Measurements from ENCODE around the gene TPM2.

The TPM2 gene

DNA sequence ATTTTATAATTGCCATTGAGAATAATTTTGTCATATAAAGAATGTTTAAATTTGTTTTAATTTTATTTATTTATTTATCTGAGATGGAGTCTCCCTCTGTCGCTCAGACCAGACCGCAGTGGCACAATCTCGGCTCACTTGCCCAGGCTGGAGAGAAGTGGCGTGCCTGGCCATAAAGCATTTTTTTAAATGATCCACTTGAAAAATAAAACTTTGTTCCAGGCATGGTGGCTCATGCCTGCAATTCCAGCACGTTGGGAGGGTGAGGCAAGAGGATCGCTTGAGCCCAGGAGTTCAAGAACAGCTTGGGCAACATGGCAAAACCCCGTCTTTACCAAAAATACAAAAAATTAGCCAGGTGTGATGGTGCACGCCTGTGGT is 36.9 kb downstream of the TPM2 start:
- TF ChIP-seq POLR2AphosphoS5 (IDR thresholded peaks at IDR 0.05; ENCODE audit: low read depth, low read length), result no peak
- TF ChIP-seq TAF1 (IDR thresholded peaks at IDR 0.05; ENCODE audit: borderline replicate concordance, insufficient read depth, low read length), result no peak
- TF ChIP-seq, protein P1, sequence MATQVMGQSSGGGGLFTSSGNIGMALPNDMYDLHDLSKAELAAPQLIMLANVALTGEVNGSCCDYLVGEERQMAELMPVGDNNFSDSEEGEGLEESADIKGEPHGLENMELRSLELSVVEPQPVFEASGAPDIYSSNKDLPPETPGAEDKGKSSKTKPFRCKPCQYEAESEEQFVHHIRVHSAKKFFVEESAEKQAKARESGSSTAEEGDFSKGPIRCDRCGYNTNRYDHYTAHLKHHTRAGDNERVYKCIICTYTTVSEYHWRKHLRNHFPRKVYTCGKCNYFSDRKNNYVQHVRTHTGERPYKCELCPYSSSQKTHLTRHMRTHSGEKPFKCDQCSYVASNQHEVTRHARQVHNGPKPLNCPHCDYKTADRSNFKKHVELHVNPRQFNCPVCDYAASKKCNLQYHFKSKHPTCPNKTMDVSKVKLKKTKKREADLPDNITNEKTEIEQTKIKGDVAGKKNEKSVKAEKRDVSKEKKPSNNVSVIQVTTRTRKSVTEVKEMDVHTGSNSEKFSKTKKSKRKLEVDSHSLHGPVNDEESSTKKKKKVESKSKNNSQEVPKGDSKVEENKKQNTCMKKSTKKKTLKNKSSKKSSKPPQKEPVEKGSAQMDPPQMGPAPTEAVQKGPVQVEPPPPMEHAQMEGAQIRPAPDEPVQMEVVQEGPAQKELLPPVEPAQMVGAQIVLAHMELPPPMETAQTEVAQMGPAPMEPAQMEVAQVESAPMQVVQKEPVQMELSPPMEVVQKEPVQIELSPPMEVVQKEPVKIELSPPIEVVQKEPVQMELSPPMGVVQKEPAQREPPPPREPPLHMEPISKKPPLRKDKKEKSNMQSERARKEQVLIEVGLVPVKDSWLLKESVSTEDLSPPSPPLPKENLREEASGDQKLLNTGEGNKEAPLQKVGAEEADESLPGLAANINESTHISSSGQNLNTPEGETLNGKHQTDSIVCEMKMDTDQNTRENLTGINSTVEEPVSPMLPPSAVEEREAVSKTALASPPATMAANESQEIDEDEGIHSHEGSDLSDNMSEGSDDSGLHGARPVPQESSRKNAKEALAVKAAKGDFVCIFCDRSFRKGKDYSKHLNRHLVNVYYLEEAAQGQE (IDR thresholded peaks at IDR 0.05; ENCODE audit: insufficient read depth in 1 of 2, low read depth in 2 of 2, low read length in 2 of 2), result no peak
- no peak for TF ChIP-seq FOXP2 (optimal IDR thresholded peaks at IDR 0.05; ENCODE audit: borderline replicate concordance, extremely low read depth, extremely low read length, insufficient read depth)
- TF ChIP-seq SIN3A (IDR thresholded peaks at IDR 0.05; ENCODE audit: borderline replicate concordance, insufficient read depth, low read length), result no peak

DNA sequence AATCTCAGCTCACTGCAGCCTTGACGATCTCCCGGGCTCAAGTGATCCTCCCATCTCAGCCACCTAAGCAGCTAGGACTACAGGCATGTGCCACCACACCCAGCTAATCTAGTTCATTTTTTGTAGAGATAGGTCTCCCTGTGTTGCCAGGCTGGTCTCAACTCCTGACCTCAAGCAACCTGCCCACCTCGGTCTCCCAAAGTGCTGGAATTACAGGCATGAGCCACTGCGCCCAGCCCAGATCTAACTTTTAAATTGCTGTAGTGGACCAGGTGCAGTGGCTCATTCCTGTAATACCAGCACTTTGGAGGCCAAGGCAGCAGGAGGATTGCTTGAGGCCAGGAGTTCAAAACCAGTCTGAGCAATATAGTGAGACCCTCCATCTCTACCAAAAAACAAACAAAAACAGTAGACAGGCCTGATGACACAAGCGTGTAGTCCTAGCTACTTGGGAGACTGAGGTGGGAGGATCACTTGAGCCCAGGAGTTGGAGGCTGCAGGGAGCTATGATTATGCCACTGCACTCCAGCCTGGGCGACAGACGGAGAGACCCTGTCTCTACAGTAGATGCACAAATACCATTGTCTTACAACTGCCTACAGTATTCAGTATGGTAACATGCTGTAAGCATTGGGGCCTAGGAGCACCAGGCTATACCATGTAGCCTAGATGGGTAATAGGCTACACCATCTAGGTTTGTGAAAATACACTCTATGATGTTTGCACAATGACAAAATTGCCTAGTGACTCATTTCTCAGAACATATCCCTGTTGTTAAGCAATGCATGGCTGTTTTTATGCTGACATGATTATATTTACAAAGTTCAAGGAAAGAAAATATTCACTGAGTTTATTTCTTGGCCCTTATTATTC is 37.5 kb downstream of the TPM2 start:
- TF ChIP-seq POLR2AphosphoS5 (IDR thresholded peaks at IDR 0.05; ENCODE audit: low read depth, low read length), result no peak
- TF ChIP-seq, protein P1 (IDR thresholded peaks at IDR 0.05; ENCODE audit: insufficient read depth in 1 of 2, low read depth in 2 of 2, low read length in 2 of 2), result no peak
- no peak for TF ChIP-seq FOXP2 (optimal IDR thresholded peaks at IDR 0.05; ENCODE audit: borderline replicate concordance, extremely low read depth, extremely low read length, insufficient read depth)
- TF ChIP-seq SIN3A (IDR thresholded peaks at IDR 0.05; ENCODE audit: borderline replicate concordance, insufficient read depth, low read length), result no peak
- no peak for TF ChIP-seq TAF1 (IDR thresholded peaks at IDR 0.05; ENCODE audit: borderline replicate concordance, insufficient read depth, low read length)

DNA sequence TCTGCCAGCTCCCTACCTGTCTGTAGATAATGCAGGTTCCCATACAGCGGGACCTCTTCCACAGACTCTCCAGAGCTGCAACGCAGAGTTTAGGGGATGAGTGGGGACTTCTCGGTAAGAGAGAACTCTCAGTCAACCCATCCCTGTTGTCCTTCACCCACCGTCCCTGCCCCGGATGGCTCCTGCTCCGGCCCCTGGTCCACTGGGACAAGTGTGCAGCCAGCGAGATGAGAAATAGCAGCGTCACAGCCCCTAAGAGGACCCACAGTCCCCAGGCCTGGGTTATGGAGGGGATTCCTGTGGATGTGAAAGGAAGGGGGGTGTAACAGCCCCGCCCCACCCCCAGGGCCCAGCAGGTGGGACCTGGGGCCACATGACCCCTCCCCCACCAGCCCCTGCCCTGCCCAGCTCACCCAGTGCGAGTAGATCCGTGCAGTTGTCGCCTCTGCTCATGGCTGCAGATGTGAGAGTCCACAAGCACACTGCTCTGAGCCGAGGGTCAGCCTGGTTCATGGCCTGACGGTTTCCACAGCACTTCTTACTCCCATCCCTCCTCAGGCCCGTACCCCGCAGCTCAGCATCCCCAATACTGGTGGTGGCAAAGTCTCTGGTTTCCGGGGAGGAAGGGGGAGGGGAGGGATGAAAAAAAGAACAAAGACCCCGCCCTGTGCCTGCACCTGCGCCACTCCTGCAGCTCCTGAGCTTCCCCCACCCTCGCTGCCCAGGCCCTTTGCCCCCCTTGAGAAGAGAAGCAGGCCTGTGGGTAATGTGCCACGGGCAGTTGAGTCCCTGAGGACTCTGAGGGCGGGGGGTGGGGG is 39.2 kb downstream of the TPM2 start, which contains the start of gene SIT1:
TSS of gene SIT1 (minus strand) at position 591 of the 818 bp plus-strand sequence. CDS start at position 513, 78 bp downstream.
- TF ChIP-seq POLR2AphosphoS5 (IDR thresholded peaks at IDR 0.05; ENCODE audit: low read depth, low read length) (no peak), SIN3A (IDR thresholded peaks at IDR 0.05; ENCODE audit: borderline replicate concordance, insufficient read depth, low read length) (no peak), TAF1 (IDR thresholded peaks at IDR 0.05; ENCODE audit: borderline replicate concordance, insufficient read depth, low read length) (no peak), FOXP2 (optimal IDR thresholded peaks at IDR 0.05; ENCODE audit: borderline replicate concordance, extremely low read depth, extremely low read length, insufficient read depth) (no peak)
- TF ChIP-seq, protein P1 (IDR thresholded peaks at IDR 0.05; ENCODE audit: insufficient read depth in 1 of 2, low read depth in 2 of 2, low read length in 2 of 2), result no peak

DNA sequence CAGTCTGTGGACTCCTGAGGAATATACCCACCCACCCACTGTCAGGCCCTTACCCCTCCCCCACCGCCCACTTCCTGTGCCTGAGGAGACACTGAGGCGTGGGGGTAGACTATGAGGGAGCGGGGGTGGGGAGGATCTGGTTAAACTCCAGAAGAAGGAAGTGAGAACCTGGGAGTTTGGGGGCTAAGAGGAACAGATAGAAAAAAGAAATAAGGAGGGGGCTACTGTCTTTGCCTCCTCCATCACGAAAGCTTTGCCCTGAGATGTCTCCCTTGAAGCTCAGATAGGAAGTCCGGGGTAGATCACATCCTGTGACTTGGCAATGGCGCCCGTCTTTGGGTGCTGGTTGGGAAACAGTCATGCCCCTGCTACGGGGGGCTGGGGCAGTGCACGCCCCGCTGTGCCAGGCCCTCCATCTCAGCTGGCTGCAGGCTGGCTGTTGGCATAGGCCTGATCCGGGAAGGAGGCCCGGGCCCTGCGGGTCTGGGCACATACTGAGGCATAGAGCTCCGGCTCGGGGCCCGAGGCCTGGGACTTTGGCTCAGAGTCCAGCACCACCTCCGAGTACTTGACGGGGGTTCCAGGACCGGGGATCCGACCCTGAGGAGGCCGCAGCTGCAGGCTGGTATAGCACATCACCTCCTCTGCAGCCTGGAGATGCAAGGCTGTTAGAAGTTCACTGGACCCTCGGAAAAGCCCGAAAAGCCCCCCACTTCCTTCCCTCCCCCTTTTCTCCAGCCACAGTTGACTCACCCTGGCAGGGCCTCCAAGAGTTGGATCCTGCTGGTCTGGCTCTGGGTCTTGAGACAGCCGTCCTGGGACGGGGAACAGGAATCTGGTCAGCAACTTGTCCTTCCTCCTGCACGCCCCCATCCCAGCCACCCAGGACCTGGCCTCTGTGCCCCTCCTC is 40.0 kb downstream of the TPM2 start:
- TF ChIP-seq POLR2AphosphoS5 (IDR thresholded peaks at IDR 0.05; ENCODE audit: low read depth, low read length) (no peak), SIN3A (IDR thresholded peaks at IDR 0.05; ENCODE audit: borderline replicate concordance, insufficient read depth, low read length) (no peak)

Data from PFSK-1 (cell line).